NCI-H524 treated with DMSO at 0.1 percent for 48 hours (cell line): ENCODE measurements around the gene MRS2.
A peak's percentile ranks its signal among the peaks of the same experiment; 100 is the strongest.
"Not testable (repeated sequence)": the region's sequence is repeated elsewhere in the genome, so short reads cannot be mapped to it uniquely, and the experiment has no call there.

Experiments
- DNase-seq: peaks from one replicate; lab custom pipeline; 2025; lab: John Stamatoyannopoulos, UW

The MRS2 gene

DNA sequence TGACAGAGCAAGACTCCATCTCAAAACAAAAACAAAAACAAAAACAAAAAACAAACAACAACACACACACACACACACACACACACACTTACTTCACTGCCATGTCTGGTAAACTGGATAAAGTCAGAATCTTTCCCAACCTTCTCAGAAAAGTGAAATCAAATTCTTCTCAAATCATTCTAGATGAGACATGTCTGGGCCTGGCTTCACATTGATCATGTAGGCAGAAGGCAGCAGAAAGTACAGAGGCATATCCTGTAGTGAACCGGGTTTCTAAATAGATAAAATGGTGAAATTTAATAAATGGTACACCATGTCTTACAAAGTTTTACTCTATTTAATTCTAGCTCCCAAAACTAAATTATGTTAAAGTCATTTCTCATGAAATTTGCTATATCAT lies 14.9 kb upstream of the MRS2 start:
- no peak for DNase-seq

DNA sequence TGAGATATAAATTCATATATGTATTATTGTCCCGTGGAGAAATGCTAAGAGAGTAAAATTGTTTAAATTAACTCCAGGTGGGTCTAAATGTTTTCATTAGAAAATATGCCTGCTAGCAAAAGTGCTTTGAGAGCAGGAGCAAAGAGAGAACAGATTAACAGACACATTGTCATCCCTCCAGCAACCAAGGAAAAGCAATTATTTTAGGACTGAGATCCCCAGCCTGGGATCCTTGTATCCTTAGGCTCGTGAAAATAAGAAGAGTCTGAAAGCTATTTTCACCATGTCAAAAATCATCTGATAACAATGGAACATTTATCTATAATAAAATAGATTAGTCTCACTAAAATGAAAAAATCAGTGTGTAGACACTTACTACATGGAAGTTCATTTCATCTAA lies 11.5 kb upstream of the MRS2 start:
- DNase-seq, result no peak

DNA sequence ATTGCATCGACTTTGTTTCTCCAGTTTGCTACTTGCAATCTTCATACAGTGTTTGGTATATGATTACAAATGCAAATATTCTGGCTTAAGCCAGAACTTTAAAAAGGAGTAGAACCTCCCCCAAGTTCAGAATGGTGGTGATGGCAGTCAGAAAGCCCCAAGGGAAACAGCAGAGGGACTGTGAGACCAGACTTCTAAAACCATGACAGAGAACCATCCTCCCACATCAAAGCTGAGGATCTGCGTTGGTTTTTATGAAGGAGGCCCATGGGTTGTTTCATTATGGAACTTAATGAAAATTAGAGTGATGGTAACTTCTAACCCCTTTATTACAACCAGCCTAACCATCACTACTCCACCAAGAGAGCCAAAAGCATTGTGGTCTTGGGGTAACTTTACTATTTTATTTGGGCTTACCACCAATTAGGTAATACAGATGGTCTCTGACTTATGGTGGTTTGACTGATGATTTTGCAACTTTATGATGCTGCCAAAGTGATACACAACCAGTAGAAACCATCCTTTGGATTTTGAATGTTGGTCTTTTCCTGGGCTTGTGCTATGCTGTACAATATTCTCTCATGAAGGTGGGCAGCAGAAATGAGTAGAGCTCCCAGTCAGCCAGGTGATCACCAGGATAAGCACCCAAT lies 10.9 kb upstream of the MRS2 start:
- no peak for DNase-seq

DNA sequence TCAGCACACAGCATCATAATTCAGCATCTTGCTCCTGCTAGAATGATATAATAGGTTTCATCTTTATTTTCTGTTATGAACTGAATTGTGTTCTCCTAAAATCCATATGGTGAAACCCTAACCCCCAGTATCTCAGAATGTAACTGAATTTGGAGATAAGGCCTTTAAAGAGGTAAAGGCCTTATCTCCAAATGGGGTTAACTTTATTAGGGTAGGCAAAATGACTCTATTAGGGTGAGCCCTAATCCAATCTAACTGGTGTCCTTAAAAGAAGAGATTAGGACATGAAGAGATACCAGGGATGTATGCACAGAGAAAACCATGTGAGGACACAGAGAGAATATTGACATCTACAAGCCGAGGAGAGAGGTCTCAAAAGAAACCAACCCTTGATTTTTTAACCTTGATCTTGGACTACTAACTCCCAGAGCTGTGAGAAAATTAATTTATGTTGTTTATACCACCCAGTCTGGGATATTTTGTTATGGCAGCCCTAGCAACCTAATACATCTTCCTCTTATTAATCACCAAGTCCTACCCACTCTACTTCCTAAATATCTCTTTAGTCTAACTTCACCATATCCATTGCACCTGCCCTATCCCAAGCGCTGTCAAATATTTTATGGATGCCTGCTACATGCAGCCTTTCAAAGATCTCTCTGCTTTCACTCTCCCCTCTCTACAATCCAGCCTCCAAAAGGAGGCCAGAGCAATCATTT lies 8.5 kb upstream of the MRS2 start:
- DNase-seq, result no peak

- DNase-seq, result no peak
Measured at GRCh38 chr6:24394780-24395437, 7.8 kb upstream of the MRS2 start.

DNA sequence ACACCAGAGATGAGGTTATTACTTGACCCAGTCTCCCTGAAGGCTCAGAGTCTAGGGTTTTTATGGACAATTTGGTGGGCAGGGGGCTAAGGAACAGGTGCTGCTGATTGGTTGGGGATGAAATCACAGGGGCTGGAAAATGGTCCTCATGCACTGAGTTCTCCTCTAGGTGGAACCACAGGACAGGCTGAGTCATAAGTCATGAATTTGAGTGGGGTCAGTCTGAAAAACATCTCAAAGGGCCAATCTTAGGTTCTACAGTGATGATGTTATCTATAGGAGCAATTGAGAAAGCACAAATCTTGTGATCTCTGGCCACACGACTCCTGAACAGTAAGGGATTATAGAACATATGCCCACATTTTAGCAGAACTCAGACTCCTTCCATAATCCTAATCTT lies 5.9 kb upstream of the MRS2 start:
- DNase-seq, result no peak

- DNase-seq, result no peak
Measured at GRCh38 chr6:24397631-24398030, 5.1 kb upstream of the MRS2 start.

GRCh38 chr6:24400045-24401039 lies 2.4 kb upstream of the MRS2 start:
- not testable (repeated sequence) for DNase-seq

DNA sequence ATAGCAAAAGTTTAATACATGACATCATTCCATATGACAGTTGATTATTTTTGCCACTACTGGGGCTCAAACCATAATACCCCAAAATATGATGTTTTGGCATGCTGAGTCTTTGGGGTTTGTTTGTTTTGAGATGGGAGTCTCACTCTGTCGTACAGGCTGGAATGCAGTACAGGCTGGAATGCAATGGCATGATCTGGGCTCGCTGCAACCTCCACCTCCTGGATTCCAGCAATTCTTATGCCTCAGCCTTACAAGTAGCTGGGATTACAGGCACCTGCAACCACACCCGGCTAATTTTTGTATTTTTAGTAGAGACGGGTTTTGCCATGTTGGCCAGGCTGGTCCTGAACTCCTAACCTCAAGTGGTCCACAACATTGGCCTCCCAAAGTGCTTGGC lies 1.3 kb upstream of the MRS2 start:
- no peak for DNase-seq

- DNase-seq, result peak; percentile 6
Measured at GRCh38 chr6:24403501-24403824, 727 bp downstream of the MRS2 start.

DNA sequence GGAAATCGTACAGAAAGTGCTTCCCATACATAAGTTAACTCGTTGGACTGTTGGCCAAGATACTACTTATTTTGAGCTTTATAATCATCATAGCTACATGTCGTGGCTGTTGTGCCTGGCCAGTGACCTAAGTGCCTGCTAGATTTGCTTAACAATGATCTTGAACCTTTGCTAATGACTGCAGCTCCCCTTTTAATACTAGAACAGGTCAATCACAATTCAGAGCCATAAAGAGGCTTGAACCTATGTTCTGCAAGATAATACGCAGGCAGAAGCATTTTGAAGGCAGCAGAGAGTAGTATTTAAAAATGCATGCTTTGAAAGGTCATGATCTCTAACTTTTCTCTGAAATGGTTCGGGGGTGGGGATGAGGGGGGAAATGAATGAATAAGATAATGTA lies 2.5 kb downstream of the MRS2 start:
- DNase-seq, result no peak

DNA sequence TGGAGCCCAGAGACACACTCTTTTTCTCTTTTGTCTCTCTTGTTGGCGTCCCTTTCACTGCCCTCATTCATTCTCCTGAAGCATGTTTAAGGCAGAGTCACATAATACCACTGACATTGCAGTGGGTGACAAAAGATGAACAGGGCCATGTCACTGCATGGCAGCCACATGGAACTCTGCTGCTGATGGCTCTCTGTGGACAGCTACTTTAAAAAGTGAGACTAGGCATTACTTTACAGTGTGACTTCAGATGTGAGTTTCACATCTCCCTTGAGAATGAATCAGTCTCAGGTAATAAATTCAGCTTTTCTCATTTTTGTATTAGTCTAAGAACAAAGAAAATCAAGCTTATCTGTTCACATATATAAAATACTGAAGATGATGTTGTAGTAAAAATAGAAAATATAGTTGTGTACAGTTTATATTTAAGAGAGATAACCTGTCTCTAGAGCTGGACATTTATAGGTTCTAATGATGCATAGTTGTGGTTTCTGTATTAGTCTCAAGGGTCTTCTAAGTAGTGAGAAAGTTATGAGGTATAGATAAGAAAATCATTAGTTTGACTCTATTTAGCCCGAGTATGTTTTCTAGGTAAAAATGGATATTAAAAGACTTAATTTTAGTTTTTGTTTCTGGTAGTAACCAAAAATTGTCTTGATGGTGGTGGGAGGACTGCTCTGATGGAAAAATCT lies 6.1 kb downstream of the MRS2 start:
- no peak for DNase-seq

GRCh38 chr6:24410622-24411021 lies 7.9 kb downstream of the MRS2 start:
- no peak for DNase-seq

DNA sequence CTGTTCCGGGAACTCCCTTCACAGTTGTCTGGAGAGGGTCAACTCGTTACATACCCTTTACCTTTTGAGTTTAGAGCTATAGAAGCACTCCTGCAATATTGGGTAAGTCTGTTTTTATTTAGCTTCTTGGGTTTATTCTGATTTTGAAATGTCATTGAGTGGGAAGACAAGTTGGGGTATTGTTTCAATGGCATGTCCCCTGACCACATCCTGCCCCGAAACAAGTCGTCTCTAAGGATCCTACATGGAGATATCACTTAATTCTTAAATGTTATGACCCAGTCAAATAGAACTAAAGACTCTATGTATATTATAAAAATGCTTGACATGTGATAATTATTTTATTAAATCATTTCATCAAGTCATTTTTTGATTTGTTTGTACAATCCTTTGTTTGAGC lies 9.6 kb downstream of the MRS2 start:
- DNase-seq, result no peak

- not testable (repeated sequence) for DNase-seq
Measured at GRCh38 chr6:24414531-24414930, 11.8 kb downstream of the MRS2 start.

DNA sequence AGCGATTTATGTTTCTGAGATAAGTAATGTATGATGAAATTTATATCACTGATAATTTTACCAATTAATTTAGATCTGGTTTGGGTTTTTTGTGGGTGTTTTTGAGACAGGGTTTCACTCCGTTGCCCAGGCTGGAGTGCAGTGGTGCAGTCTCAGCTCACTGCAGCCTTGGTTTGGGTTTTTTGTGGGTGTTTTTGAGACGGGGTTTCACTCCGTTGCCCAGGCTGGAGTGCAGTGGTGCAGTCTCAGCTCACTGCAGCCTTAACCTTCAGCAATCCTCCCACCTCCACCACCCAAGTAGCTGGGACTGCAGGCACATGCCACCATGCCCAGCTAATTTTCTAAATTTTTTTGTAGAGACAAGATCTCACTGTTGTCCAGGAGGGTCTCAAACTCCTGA lies 13.0 kb downstream of the MRS2 start:
- no peak for DNase-seq

- DNase-seq, result no peak
Measured at GRCh38 chr6:24419526-24419925, 16.8 kb downstream of the MRS2 start.

DNA sequence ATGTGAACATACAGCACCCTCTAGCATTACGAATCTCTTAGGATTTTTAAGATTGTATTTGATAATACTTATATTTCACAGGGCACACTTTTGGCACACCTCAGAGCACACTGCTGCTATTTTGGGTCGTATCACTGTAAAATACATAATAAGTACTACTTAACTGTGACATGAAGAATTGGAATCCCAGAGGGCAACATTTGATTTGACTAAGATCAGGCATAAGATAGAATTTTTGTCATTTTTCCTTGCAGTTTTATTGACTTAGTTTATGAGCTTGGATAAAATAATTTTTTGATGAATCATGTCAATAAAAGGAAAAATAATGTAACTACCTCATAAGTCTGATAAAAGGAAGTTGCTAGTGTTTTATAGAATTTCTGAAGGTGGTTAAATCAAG lies 22.4 kb downstream of the MRS2 start:
- no peak for DNase-seq

- DNase-seq, result no peak
Measured at GRCh38 chr6:24426729-24427446, 24.2 kb downstream of the MRS2 start.

DNA sequence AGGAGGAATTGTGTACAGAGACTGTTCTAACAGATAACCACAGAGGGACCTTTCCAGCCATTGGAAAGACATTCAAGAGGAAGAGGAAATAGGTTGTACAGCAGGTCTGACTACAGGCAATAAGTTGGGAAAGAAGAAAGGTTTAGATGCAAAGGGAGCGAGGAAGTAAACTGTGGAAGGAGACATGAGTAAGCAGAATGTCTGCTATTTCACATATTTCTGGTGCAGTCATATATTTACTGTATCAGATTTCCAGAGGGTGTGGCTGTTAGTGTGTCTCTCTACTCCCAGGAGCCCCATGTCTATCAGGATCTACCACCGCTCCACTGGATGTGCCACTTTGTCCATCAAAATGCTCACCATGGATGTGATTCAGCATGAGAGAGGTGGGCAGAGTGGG lies 25.9 kb downstream of the MRS2 start:
- no peak for DNase-seq

- DNase-seq, result no peak
Measured at GRCh38 chr6:24429146-24429545, 26.4 kb downstream of the MRS2 start.
